Neural progenitor cell (in vitro differentiated cells): ENCODE results near the gene TNFRSF14. TPM values are rescaled to one million over a fixed set of nuclear protein-coding genes. Genes with fewer than 3 reads are reported as not detected.

ENCODE experiments used
- DNase-seq: peaks from one replicate; pipeline ENCODE4 v3.0.0-alpha.2; 2016; ENCODE audit warnings: low spot score
- H2AFZ ChIP-seq: fragments of 200-600 bp; sonication (generic); replicated peaks from 2 replicates; pipeline ENCODE4 v1.6.1; 2016; ENCODE audit warnings: antibody characterized with exemption
- H3F3A ChIP-seq: fragments of 200-600 bp; sonication (generic); 2 replicates; pipeline ENCODE4 v1.6.1; 2016; ENCODE audit warnings: antibody characterized with exemption, low read depth
- H3K27ac ChIP-seq: fragments of 200-600 bp; sonication (generic); 2 replicates; pipeline ENCODE4 v1.5.1; 2016; ENCODE audit warnings: mild to moderate bottlenecking
- H3K27me3 ChIP-seq: fragments of 200-600 bp; sonication (generic); 2 replicates; pipeline ENCODE4 v1.6.1; 2016; ENCODE audit warnings: mild to moderate bottlenecking, moderate library complexity
- H3K36me3 ChIP-seq: fragments of 200-600 bp; sonication (generic); 2 replicates; pipeline ENCODE4 v1.5.1; 2016
- H3K4me1 ChIP-seq: fragments of 200-600 bp; sonication (generic); 2 replicates; pipeline ENCODE4 v1.6.1; 2016; ENCODE audit warnings: mixed run types
- H3K4me2 ChIP-seq: fragments of 200-600 bp; sonication (generic); 2 replicates; pipeline ENCODE4 v1.6.1; 2016
- H3K4me3 ChIP-seq: fragments of 200-600 bp; sonication (generic); 2 replicates; pipeline ENCODE4 v1.5.1; 2016
- H3K79me2 ChIP-seq: fragments of 200-600 bp; sonication (generic); 2 replicates; pipeline ENCODE4 v1.6.1; 2016; ENCODE audit warnings: low read depth
- H3K9ac ChIP-seq: fragments of 200-600 bp; sonication (generic); 2 replicates; pipeline ENCODE4 v1.6.1; 2016
- H3K9me3 ChIP-seq: fragments of 200-600 bp; sonication (generic); 2 replicates; pipeline ENCODE4 v1.5.1; 2016; ENCODE audit warnings: low read depth
- H4K20me1 ChIP-seq: fragments of 200-600 bp; sonication (generic); 2 replicates; pipeline ENCODE4 v1.6.1; 2016; ENCODE audit warnings: low read depth
- H3K27ac Mint-ChIP-seq: 3 replicates; pipeline ENCODE4 v1.8.0; 2021; ENCODE audit warnings: mixed read lengths
- H3K27me3 Mint-ChIP-seq: 2 replicates; pipeline ENCODE4 v1.8.0; 2022; ENCODE audit warnings: low read depth, mild to moderate bottlenecking, inconsistent platforms, moderate library complexity, mixed read lengths; ENCODE audit not compliant: insufficient read depth
- H3K36me3 Mint-ChIP-seq: 3 replicates; pipeline ENCODE4 v1.8.0; 2021; ENCODE audit warnings: mixed read lengths
- H3K4me1 Mint-ChIP-seq: 3 replicates; pipeline ENCODE4 v1.8.0; 2021; ENCODE audit warnings: mixed read lengths
- H3K4me3 Mint-ChIP-seq: 3 replicates; pipeline ENCODE4 v1.8.0; 2021; ENCODE audit warnings: mild to moderate bottlenecking, moderate library complexity, mixed read lengths
- H3K9me3 Mint-ChIP-seq: 3 replicates; pipeline ENCODE4 v1.8.0; 2020; ENCODE audit warnings: mixed read lengths
- CTCF ChIP-seq: fragments of 200-600 bp; sonication (generic); IDR thresholded peaks from 2 replicates; pipeline ENCODE4 v1.5.1; 2017; ENCODE audit warnings: antibody characterized with exemption, mild to moderate bottlenecking
- EZH2 ChIP-seq: fragments of 200-600 bp; sonication (generic); IDR thresholded peaks from 2 replicates; pipeline ENCODE4 v1.6.1; 2017; ENCODE audit warnings: antibody characterized with exemption, mild to moderate bottlenecking, moderate library complexity
- EZH2phosphoT487 ChIP-seq: fragments of 200-600 bp; sonication (generic); IDR thresholded peaks from 2 replicates; pipeline ENCODE4 v1.6.1; 2017; ENCODE audit warnings: antibody characterized with exemption
- total RNA-seq: library from RNA; depleted of rRNA; stranded (reverse); fragments of >200 nt; gene quantifications from 2 replicates; pipeline ENCODE4 v1.2.3, GENCODE V29; 2015; ENCODE audit warnings: low replicate concordance

Gene TNFRSF14
- total RNA-seq, 1 donor from 2014 or later = not detected

DNA sequence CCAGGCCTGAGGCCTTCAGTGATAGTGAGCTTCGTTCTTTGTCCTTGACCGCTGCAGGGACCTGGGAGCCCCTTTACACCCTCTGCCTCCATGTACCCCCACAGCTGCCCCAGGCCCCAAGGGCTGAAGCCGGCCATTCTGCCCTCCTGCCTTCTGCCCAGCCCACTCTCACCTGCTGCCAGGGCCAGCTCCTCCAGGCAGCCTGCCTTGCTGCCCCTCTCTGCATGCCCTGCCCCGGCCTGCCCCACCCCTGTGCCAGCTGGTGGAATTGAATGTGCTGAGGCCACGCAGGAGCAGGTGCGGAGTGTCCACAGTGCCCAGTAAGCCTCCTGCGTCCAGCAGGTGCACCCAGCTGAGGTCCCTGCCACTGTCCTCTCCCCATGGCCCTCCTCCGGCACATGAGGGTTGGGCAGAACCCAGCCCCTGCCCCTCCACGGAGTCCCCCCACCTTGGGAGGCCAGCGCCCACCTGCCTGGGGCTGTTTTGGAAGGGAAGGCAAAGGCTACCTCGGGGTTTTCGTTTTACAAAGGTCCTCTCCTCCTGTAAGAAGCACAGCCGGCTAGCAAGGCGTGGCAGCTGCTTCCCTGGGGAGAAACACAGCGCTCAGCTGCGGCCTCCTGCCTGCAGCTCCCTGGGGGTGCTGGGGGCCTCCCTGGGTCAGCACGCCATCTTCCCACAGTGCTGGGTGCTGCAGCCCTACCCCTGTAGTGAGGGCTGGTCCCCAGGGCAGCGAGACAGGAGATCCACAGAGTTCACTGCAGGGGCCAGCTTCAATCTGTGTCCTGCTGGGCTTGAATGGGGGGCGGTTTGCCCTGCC, 55.7 kb downstream of the TNFRSF14 start:
- H3K27ac ChIP-seq = no peak overlapping the region
- Mint-ChIP-seq H3K27ac (no peak overlapping the region), H3K36me3 (no peaks in the 10 kb centered on the region), H3K9me3 (peaks cover 26% of the 10 kb centered on the region), H3K4me1 (peaks cover 10% of the 10 kb centered on the region), H3K4me3 (no peak overlapping the region), H3K27me3 (peaks cover 10% of the 10 kb centered on the region)
- H3K4me2 ChIP-seq = peak overlapping the region; percentile 71
- H4K20me1 ChIP-seq = no peaks in the 10 kb centered on the region
- no peaks in the 10 kb centered on the region for H3K9me3 ChIP-seq
- no peak overlapping the region for H3K4me3 ChIP-seq
- TF ChIP-seq EZH2 = no peak
- no peak for TF ChIP-seq EZH2phosphoT487
- TF ChIP-seq CTCF = no peak
- H3K79me2 ChIP-seq = no peaks in the 10 kb centered on the region
- H3F3A ChIP-seq = peaks cover 14% of the 10 kb centered on the region
- H3K27me3 ChIP-seq = peaks cover 19% of the 10 kb centered on the region
- no peaks in the 10 kb centered on the region for H3K36me3 ChIP-seq
- H2AFZ ChIP-seq = no peak overlapping the region
- peaks cover 7% of the 10 kb centered on the region for H3K4me1 ChIP-seq
- no peak overlapping the region for H3K9ac ChIP-seq
- DNase-seq = no peak

GRCh38 chr1:2612591-2613365, 56.6 kb downstream of the TNFRSF14 start:
- DNase-seq = no peak

More at GRCh38 chr1:2612591-2613365, 56.6 kb downstream of the TNFRSF14 start:
- Mint-ChIP-seq H3K27ac (no peak overlapping the region), H3K27me3 (peaks cover 10% of the 10 kb centered on the region), H3K36me3 (no peaks in the 10 kb centered on the region), H3K9me3 (peaks cover 29% of the 10 kb centered on the region), H3K4me1 (peaks cover 11% of the 10 kb centered on the region), H3K4me3 (no peak overlapping the region)
- Histone ChIP-seq H3K9ac (no peak overlapping the region), H3K36me3 (no peaks in the 10 kb centered on the region), H3K4me1 (peaks cover 7% of the 10 kb centered on the region), H4K20me1 (no peaks in the 10 kb centered on the region), H3F3A (peaks cover 14% of the 10 kb centered on the region), H3K4me2 (no peak overlapping the region), H3K27ac (no peak overlapping the region), H3K79me2 (no peaks in the 10 kb centered on the region), H3K27me3 (peaks cover 20% of the 10 kb centered on the region), H2AFZ (no peak overlapping the region), H3K9me3 (no peaks in the 10 kb centered on the region), H3K4me3 (no peak overlapping the region)
- no peak for TF ChIP-seq EZH2phosphoT487
- TF ChIP-seq EZH2 = no peak
- no peak for TF ChIP-seq CTCF

Other genes starting within 250 kb of the TNFRSF14 start
- gene MORN1, start 164.8 kb upstream of the TNFRSF14 start, total RNA-seq = 7.0 and 15.5 TPM in 2 replicates
- 39.1 and 42.5 TPM in 2 replicates for gene RER1, start 164.5 kb upstream of the TNFRSF14 start, total RNA-seq
- gene PEX10, start 143.8 kb upstream of the TNFRSF14 start, total RNA-seq = 15.1 and 39.3 TPM in 2 replicates
- 0.54 and 2.0 TPM in 2 replicates for gene PLCH2, start 80.1 kb upstream of the TNFRSF14 start, total RNA-seq
- 30.6 and 53.9 TPM in 2 replicates for gene PANK4, start 29.8 kb upstream of the TNFRSF14 start, total RNA-seq
- gene HES5, start 26.1 kb upstream of the TNFRSF14 start, total RNA-seq = 6.4 and 28.2 TPM in 2 replicates
- gene PRXL2B, start 30.4 kb downstream of the TNFRSF14 start, total RNA-seq = 10.0 and 29.6 TPM in 2 replicates
- 0.19 and 0.31 TPM in 2 replicates for gene MMEL1, start 76.6 kb downstream of the TNFRSF14 start, total RNA-seq
- gene TTC34, start 245.3 kb downstream of the TNFRSF14 start, total RNA-seq = 0.09 and 0.87 TPM in 2 replicates